Measurements from ENCODE around the gene TMEM163.

Gene TMEM163

GRCh38 chr2:134412639-134412999, 306.2 kb downstream of the TMEM163 start:
- no peak for DNase-seq (ENCODE audit: low read depth in 1 of 2, low spot score in 1 of 2)

- peak; percentile 35 to 61 for DNase-seq (ENCODE audit: low read depth in 1 of 2, low spot score in 1 of 2)
These were observed 306.8 kb downstream of the TMEM163 start for GRCh38 chr2:134411828-134412638.

GRCh38 chr2:134411279-134411827, 307.4 kb downstream of the TMEM163 start:
- DNase-seq (ENCODE audit: low read depth in 1 of 2, low spot score in 1 of 2), result no peak

GRCh38 chr2:134410831-134411231, 308.0 kb downstream of the TMEM163 start:
- no peak for DNase-seq (ENCODE audit: low read depth in 1 of 2, low spot score in 1 of 2)

- no peak for DNase-seq (ENCODE audit: low read depth in 1 of 2, low spot score in 1 of 2)
These were observed 308.8 kb downstream of the TMEM163 start for GRCh38 chr2:134410006-134410405.

GRCh38 chr2:134408791-134409190, 310.0 kb downstream of the TMEM163 start:
- no peak for DNase-seq (ENCODE audit: low read depth in 1 of 2, low spot score in 1 of 2)

- DNase-seq (ENCODE audit: low read depth in 1 of 2, low spot score in 1 of 2), result no peak
These were observed 310.4 kb downstream of the TMEM163 start for GRCh38 chr2:134408386-134408785.

- no peak for DNase-seq (ENCODE audit: low read depth in 1 of 2, low spot score in 1 of 2)
These were observed 311.5 kb downstream of the TMEM163 start for GRCh38 chr2:134407154-134407890.

- DNase-seq (ENCODE audit: low read depth in 1 of 2, low spot score in 1 of 2), result no peak
These were observed 312.1 kb downstream of the TMEM163 start for GRCh38 chr2:134406736-134407135.

GRCh38 chr2:134406311-134406710, 312.5 kb downstream of the TMEM163 start:
- no peak for DNase-seq (ENCODE audit: low read depth in 1 of 2, low spot score in 1 of 2)
